K562 (cell line): Measurements from ENCODE around the gene SOX15. TPM values are rescaled to one million over a fixed set of nuclear protein-coding genes. Genes with fewer than 3 reads are reported as not detected.

Experiments used
- DMBX1 ChIP-seq: fragments of 250-450 bp; sonication (Bioruptor Pico); IDR thresholded peaks from 2 replicates; pipeline ENCODE4 v1.8.0; 2022; ENCODE audit warnings: inconsistent platforms, mild to moderate bottlenecking, moderate library complexity, borderline replicate concordance
- EGR1 ChIP-seq: fragments of 450-650 bp; conservative IDR thresholded peaks from 2 replicates; pipeline ENCODE4 v1.6.1; 2017; ENCODE audit warnings: mild to moderate bottlenecking
- MXI1 ChIP-seq: IDR thresholded peaks from 2 replicates; pipeline ENCODE4 v1.6.1; 2011; ENCODE audit warnings: low read depth, mild to moderate bottlenecking, improper control_type of control experiment, low read length
- POLR2G ChIP-seq: fragments of 200-400 bp; formaldehyde crosslinking; IDR thresholded peaks from 2 replicates; pipeline ENCODE4 v1.6.1; 2017; ENCODE audit warnings: low read depth, mild to moderate bottlenecking, antibody characterized with exemption, low read length, moderate library complexity
- SETDB1 ChIP-seq: IDR thresholded peaks from one replicate; pipeline ENCODE4 v1.6.1; 2012; ENCODE audit warnings: low read length, control low read depth, inconsistent platforms
- SUPT5H ChIP-seq: fragments of 450-650 bp; IDR thresholded peaks from 2 replicates; pipeline ENCODE4 v1.6.1; 2016
- TEAD2 ChIP-seq: fragments of 450-650 bp; IDR thresholded peaks from 2 replicates; pipeline ENCODE4 v1.6.1; 2016; ENCODE audit warnings: missing genetic modification characterization, control low read depth, missing compliant biosample characterization
- TOE1 ChIP-seq, 2 experiments: fragments of 450-650 bp in 1 of 2; sonication (generic) in 1 of 2; formaldehyde crosslinking in 1 of 2; IDR thresholded peaks; 2 replicates each; pipeline versions ENCODE4 v1.7.1 to v1.8.0; 2016 to 2022; ENCODE audit warnings: borderline replicate concordance in 2 of 2, mild to moderate bottlenecking in 2 of 2, antibody characterized with exemption in 1 of 2, inconsistent platforms in 1 of 2, low read depth in 1 of 2, missing genetic modification reagents in 1 of 2, moderate library complexity in 1 of 2
- ZNF175 ChIP-seq: fragments of 200-800 bp; sonication (Bioruptor generic); IDR thresholded peaks from 2 replicates; pipeline ENCODE4 v1.6.1; 2016; ENCODE audit warnings: low read depth, mild to moderate bottlenecking, missing genetic modification characterization, missing compliant biosample characterization
- ZNF197 ChIP-seq: fragments of 200-800 bp; sonication (Bioruptor generic); IDR thresholded peaks from 2 replicates; pipeline ENCODE4 v1.6.1; 2016; ENCODE audit warnings: low read depth, missing genetic modification characterization, missing compliant biosample characterization
- polyA plus RNA-seq, 8 experiments: library from polyadenylated mRNA; depleted of rRNA in 4 of 8; stranded (reverse) in 5 of 8; unstranded in 3 of 8; fragments of >200 nt; fragmentation: Nextera tagmentation in 2 of 8; fragmentation: Illumina TruSeq in 1 of 8; extraction: Ambion mirVana in 2 of 8; extraction: Trizol in 1 of 8; gene quantifications; 2 replicates each; pipeline versions ENCODE4 v1.2.1 to v1.2.3, GENCODE V29; 2011 to 2014; ENCODE audit warnings: inconsistent platforms in 1 of 8, missing spikeins in 1 of 8
- total RNA-seq, 7 experiments: library from RNA; depleted of rRNA in 6 of 7; stranded (reverse); fragments of >200 nt in 6 of 7; fragmentation: Illumina TruSeq in 2 of 7; extraction: Trizol in 2 of 7; gene quantifications; 2 replicates each; pipeline versions ENCODE4 v1.2.1 to v1.2.3, GENCODE V29; 2011 to 2021; ENCODE audit warnings: low replicate concordance in 1 of 7
- TF ChIP-seq, protein P1 (sequence below): sonication (generic); formaldehyde crosslinking; IDR thresholded peaks from 2 replicates; pipeline ENCODE4 v1.8.0; 2023; ENCODE audit warnings: mild to moderate bottlenecking, missing genetic modification reagents
- TF ChIP-seq, protein P2 (sequence below): sonication (generic); formaldehyde crosslinking; IDR thresholded peaks from 2 replicates; pipeline ENCODE4 v1.8.0; 2022; ENCODE audit warnings: mild to moderate bottlenecking, missing genetic modification reagents
- TF ChIP-seq, protein P3 (sequence below), 2 experiments: fragments of 450-650 bp; IDR thresholded peaks; 2 replicates each; pipeline ENCODE4 v1.6.1; 2018; ENCODE audit warnings: mild to moderate bottlenecking in 2 of 2, low read depth in 1 of 2; ENCODE audit not compliant: partially characterized antibody in 2 of 2
- TF ChIP-seq, protein P4 (sequence below), 2 experiments: fragments of 450-650 bp; conservative IDR thresholded peaks; 2 replicates each; pipeline ENCODE4 v1.6.1; 2017; ENCODE audit warnings: mild to moderate bottlenecking in 2 of 2, moderate library complexity in 2 of 2

Gene SOX15
- total and polyA plus RNA-seq, 9 of the 15 experiments (the other 6 are each of a cell fraction or from before 2014, with no cell fraction given), result 0.07 to 0.33 (median 0.19) TPM; not detected in 5

DNA sequence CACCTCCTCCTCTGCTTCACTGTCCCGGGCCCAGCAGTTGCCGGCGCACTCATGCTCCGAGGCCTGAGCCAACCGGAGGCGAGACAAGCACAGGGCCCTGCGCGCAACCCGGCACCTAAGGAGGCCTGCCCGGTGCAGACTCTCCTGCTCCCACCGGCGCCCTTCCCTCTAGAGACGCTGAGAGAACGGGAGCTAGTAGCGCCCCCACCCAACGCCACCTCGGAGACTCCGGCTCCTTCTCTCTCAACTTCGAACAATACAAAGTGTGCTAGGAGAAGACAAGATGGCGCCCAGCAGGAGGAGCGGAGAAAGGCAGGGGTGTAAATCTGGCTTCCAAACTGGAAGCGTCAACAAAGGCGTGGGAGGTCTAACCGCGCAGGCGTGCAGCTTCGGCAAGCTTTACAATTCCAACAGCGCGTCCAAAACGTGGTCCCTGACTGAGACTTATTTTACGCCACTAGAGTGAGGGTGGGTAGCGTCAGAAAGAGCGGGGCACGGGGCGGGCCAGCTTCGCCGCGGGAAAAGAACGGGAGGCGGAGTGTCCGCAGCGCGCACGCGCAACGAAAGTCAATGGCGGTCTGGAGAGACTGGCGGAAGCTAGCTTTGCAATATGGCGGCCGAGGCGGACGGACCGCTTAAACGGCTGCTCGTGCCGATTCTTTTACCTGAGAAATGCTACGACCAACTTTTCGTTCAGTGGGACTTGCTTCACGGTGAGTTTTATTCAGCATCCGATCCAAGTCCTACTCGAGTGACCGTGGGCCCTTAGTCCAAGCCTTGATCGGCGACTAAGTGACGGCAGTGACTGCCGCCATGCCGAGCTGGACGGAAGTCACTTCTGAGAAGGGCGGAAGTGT is 6.4 kb downstream of the SOX15 start, which contains the start of gene MPDU1 (continued):
- TF ChIP-seq, protein P1, sequence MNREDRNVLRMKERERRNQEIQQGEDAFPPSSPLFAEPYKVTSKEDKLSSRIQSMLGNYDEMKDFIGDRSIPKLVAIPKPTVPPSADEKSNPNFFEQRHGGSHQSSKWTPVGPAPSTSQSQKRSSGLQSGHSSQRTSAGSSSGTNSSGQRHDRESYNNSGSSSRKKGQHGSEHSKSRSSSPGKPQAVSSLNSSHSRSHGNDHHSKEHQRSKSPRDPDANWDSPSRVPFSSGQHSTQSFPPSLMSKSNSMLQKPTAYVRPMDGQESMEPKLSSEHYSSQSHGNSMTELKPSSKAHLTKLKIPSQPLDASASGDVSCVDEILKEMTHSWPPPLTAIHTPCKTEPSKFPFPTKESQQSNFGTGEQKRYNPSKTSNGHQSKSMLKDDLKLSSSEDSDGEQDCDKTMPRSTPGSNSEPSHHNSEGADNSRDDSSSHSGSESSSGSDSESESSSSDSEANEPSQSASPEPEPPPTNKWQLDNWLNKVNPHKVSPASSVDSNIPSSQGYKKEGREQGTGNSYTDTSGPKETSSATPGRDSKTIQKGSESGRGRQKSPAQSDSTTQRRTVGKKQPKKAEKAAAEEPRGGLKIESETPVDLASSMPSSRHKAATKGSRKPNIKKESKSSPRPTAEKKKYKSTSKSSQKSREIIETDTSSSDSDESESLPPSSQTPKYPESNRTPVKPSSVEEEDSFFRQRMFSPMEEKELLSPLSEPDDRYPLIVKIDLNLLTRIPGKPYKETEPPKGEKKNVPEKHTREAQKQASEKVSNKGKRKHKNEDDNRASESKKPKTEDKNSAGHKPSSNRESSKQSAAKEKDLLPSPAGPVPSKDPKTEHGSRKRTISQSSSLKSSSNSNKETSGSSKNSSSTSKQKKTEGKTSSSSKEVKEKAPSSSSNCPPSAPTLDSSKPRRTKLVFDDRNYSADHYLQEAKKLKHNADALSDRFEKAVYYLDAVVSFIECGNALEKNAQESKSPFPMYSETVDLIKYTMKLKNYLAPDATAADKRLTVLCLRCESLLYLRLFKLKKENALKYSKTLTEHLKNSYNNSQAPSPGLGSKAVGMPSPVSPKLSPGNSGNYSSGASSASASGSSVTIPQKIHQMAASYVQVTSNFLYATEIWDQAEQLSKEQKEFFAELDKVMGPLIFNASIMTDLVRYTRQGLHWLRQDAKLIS, result peak; percentile 59; the same call in 1 of the 2 replicates
- no peak for TF ChIP-seq SETDB1
- TF ChIP-seq, protein P2, sequence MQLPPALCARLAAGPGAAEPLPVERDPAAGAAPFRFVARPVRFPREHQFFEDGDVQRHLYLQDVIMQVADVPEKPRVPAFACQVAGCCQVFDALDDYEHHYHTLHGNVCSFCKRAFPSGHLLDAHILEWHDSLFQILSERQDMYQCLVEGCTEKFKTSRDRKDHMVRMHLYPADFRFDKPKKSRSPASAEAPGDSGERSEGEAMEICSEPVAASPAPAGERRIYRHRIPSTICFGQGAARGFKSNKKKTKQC (CRISPR knock-in tag), result peak; percentile 39; the same call in 1 of the 2 replicates
- peak; percentile 15; the same call in 1 of the 2 replicates for TF ChIP-seq TOE1 (IDR thresholded peaks at IDR 0.05; ENCODE audit: borderline replicate concordance)
- no peak; the same call in 1 of the 2 replicates for TF ChIP-seq TOE1 (CRISPR knock-in tag; IDR thresholded peaks at IDR 0.05; ENCODE audit: borderline replicate concordance, low read depth)
- peak; percentile 99 for TF ChIP-seq MXI1
- peak; percentile 79 for TF ChIP-seq SUPT5H
- TF ChIP-seq EGR1, result peak; percentile 92
- TF ChIP-seq ZNF197 (CRISPR knock-in tag), result peak; percentile 77
- peak; percentile 94 for TF ChIP-seq POLR2G
- peak; percentile 48; the same call in 1 of the 2 replicates for TF ChIP-seq TEAD2 (tag)
- TF ChIP-seq, protein P3, sequence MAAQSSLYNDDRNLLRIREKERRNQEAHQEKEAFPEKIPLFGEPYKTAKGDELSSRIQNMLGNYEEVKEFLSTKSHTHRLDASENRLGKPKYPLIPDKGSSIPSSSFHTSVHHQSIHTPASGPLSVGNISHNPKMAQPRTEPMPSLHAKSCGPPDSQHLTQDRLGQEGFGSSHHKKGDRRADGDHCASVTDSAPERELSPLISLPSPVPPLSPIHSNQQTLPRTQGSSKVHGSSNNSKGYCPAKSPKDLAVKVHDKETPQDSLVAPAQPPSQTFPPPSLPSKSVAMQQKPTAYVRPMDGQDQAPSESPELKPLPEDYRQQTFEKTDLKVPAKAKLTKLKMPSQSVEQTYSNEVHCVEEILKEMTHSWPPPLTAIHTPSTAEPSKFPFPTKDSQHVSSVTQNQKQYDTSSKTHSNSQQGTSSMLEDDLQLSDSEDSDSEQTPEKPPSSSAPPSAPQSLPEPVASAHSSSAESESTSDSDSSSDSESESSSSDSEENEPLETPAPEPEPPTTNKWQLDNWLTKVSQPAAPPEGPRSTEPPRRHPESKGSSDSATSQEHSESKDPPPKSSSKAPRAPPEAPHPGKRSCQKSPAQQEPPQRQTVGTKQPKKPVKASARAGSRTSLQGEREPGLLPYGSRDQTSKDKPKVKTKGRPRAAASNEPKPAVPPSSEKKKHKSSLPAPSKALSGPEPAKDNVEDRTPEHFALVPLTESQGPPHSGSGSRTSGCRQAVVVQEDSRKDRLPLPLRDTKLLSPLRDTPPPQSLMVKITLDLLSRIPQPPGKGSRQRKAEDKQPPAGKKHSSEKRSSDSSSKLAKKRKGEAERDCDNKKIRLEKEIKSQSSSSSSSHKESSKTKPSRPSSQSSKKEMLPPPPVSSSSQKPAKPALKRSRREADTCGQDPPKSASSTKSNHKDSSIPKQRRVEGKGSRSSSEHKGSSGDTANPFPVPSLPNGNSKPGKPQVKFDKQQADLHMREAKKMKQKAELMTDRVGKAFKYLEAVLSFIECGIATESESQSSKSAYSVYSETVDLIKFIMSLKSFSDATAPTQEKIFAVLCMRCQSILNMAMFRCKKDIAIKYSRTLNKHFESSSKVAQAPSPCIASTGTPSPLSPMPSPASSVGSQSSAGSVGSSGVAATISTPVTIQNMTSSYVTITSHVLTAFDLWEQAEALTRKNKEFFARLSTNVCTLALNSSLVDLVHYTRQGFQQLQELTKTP (IDR thresholded peaks at IDR 0.05; ENCODE audit: low read depth in 1 of 2, partially characterized antibody in 2 of 2), result peak in 1 of 2 experiments; percentile 98
- TF ChIP-seq, protein P4, sequence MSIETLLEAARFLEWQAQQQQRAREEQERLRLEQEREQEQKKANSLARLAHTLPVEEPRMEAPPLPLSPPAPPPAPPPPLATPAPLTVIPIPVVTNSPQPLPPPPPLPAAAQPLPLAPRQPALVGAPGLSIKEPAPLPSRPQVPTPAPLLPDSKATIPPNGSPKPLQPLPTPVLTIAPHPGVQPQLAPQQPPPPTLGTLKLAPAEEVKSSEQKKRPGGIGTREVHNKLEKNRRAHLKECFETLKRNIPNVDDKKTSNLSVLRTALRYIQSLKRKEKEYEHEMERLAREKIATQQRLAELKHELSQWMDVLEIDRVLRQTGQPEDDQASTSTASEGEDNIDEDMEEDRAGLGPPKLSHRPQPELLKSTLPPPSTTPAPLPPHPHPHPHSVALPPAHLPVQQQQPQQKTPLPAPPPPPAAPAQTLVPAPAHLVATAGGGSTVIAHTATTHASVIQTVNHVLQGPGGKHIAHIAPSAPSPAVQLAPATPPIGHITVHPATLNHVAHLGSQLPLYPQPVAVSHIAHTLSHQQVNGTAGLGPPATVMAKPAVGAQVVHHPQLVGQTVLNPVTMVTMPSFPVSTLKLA (conservative IDR thresholded peaks at IDR 0.05), result peak; percentile 92 to 95
- TF ChIP-seq DMBX1 (CRISPR knock-in tag), result peak; percentile 65
- TF ChIP-seq ZNF175 (CRISPR knock-in tag), result peak; percentile 49
